NAMALWA (cell line): ENCODE data around the gene SLC66A3.

Experiments
- DNase-seq: peaks from one replicate; pipeline ENCODE4 v3.0.0-alpha.2; 2015; ENCODE audit warnings: low spot score

Gene SLC66A3

DNA sequence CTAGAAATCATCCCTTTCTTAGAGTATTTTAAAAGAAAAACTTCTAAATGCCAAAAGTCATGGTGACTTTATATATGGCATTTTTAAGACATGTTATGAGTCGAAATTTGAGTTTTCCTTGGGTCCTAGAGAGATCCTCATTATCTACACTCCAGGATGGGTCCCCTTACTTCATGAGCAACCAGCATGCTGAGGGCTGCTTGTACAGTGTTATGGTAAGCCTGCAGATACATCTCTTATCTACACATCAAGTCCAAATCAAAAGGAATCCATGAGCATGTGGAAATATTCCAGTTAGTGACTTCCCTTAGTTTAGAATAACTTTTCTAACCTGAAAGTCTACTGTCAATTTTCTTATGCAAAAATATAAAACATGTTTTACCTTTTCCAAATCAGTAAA lies 58.7 kb downstream of the SLC66A3 start:
- no peak for DNase-seq

DNA sequence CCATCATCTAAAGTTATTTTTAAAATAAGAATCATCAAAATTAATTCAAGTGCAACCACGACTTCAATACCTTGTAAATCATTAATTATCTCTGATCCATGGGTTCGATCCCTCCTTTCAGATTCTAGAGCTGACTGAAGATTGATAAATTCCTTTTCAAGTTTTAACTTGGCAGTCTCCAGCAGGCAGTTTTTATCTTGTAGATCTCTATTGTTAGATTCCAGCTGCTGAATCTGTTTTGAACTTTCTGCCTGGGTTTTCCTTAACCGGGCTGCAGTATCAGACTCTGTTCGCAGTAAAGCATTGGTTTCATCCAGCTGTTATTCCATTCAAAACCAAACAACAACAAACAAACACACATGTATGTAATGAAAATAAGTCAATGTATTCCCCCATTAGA lies 59.5 kb downstream of the SLC66A3 start:
- no peak for DNase-seq

DNA sequence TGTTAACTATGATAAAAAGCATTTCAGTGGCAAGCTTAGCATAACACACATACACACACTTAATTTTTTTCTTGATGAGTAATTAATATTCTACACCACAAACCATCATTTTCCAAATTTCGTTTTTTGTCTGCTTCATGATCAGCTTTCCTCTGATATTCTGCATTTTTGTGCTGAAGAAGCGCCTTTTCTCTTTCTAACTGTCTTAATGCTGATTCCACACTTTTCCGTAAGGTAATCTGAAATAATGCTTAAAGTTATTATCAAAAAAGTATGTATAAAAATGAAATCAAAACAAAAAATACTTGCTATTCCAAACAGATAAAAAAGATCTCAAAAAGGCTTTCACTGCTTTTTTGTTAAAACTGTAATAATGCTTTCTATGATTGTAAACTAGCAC lies 60.1 kb downstream of the SLC66A3 start:
- no peak for DNase-seq

DNA sequence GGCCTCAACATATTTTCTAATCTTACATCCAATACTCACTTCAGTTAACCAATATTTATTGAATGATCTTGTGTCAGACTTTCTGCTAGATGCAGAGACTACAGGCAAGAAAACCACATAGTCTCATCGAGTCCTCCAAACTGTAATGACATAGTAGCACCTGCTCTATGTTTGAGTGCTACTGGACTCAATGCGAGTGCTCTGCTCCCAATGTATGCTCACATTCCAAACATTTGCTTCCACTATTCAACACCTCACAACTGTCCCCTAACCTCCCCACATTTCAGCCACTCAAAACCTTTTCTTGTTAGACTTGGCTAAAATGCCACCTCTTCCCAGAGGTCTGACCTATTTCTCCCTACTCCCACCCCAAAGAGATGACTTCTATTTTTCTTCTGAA lies 65.2 kb downstream of the SLC66A3 start:
- no peak for DNase-seq

DNA sequence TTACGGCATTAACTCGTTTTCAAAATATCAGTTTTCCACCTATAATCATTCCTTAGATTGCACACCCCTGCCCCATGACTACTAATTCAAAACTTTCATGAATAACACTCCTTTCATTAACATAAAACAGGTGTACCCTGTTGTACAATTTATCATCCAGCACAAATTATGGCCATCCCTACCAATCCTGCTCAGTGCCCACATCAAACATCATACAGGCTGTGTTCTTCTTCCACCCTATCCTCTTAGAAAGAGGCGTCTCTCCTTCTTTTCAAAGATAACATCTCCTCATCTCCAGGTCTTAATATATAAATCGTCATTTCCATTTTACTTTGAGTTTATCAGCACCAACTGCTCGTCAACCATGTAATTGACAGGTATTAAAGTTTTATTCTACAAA lies 67.6 kb downstream of the SLC66A3 start:
- no peak for DNase-seq

DNA sequence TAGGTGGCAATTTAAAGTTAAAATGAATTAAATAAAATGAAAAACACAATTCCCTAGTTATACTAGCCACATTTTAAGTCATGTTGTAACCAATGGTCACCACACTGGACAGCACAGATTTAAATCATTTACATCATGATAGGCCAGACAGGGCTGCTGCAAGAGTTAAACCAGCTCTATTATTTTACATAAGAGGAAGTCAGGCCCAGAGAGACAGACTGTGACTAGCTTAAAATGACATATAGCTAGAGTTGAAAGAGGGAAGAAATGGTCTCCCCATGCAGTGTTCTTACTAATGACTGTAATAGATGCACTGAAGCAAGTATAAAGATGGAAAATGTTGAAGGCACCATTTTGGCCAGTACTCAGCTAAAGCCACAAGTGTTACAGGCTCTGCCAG lies 69.6 kb downstream of the SLC66A3 start:
- DNase-seq = no peak

DNA sequence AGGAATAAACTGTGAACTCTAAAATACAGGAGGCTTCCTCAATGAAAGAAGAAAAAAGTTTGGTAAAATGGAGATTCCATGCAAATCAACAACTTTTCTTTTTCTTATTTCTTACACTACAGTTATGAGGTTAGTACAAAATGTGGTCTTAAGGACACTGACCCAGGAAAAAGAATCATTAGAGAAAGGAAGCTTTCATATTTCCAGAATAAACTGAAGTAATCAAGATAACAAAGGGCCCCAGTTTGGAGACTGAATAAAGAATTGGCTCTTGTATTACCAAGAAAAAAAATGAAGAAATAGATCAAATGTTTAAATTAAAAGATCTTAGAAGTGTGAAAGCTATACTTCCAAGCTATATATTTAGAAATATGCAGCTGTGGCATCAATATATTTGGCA lies 72.3 kb downstream of the SLC66A3 start:
- DNase-seq = no peak
